ENCODE results near the gene PGF. TPM values are rescaled to one million over a fixed set of nuclear protein-coding genes. Genes with fewer than 3 reads are reported as not detected.

The PGF gene
- total RNA-seq, 2 experiments from 2014 or later, result 0.10 TPM; not detected in 1

DNA sequence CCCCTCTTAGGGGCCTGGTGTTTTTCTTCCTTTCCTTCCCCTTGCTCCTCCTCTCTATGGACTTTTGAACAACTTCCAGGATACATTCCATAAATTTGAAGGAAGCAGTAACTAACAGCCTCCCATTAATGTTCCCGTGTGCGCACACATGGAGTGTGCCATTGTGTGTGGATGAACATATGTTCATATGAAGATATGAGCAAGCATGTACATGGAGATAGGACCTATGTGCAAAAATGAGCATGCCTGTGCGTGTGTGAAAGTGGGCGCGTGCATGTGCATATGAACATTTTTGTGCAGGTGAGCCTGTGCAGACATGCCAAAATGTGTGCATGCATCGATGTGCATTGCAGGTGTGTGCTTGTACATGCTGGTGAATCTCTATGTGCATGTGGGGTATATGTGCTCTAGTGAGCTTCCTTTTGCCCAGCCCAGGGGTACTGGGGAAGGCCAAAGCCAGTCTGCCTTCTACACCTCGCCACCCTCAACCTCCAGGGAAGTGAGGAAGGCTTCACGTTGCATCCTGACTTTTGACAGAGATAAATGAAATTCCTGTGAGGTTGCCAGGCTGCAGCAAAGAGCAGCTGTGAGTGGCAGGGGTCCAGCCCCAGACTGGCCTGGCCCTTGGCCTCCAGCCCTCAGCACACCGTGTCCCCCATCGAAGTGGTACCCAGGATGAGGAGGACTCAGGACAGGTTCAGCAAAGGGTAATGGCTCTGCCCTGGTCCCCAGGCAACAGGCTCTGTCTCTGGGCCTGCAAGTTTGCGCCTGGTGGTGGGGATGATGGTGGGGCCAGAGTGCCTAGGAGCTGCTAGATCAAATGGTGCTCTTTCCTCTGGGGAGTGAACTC lies 21.1 kb upstream of the PGF start:
- CTCF ChIA-PET, result interaction anchor here (1.4 kb wide), 1 partner anchor 112 kb away, joined by 3 read pairs; no protein-coding TSS in a partner anchor
- Mint-ChIP-seq H3K27me3 (no peaks in the 10 kb centered on the region), H3K9me3 (no peaks in the 10 kb centered on the region), H3K36me3 (no peaks in the 10 kb centered on the region), H3K27ac (no peak overlapping the region), H3K4me1 (ENCODE audit: low read depth) (no peaks in the 10 kb centered on the region), H3K4me3 (no peak overlapping the region)
- POLR2A ChIA-PET, result no interaction called here
- intact Hi-C loops (cut with micrococcal nuclease), result no loop called here
- no peak for DNase-seq

DNA sequence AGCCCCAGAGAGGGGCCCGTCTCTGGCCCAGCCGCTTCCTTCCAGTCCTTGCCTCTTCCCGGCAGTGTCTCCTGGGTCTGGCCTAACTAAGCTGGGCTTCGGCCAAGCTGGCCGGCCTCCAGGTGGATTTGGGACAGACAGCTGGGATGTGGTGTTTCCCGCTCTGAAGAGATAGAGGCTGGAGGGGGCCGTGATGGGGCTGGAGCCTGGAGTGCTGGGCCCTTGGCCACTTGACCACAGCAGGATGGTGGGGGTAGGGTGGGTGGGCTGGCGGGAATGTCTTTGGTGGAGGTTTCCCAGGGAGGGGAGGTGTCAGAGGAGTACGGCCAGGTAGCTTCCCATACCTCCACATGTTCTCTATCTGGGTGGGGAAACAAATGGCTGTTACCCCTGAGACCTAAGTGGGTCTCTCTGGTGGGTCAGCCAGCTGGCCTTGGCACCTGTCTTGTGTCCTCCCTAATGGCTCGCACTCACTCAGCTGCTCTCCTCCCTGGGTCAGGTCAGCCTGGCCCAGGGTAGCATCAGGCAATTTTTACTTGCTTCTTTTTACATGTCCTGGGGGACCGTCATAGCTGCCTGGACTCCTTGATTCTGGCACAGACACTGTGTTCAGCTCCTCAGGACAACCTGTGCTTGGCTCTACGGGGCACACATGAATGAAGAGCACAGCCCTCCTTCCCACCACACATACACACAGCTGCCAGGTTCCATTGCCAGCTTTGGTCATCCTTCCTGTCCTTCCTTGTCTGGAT lies 19.8 kb upstream of the PGF start:
- Mint-ChIP-seq H3K9me3 (no peaks in the 10 kb centered on the region), H3K4me1 (ENCODE audit: low read depth) (no peaks in the 10 kb centered on the region), H3K27me3 (no peaks in the 10 kb centered on the region), H3K4me3 (no peak overlapping the region), H3K36me3 (no peaks in the 10 kb centered on the region), H3K27ac (no peak overlapping the region)
- CTCF ChIA-PET, result interaction anchor here (1.3 to 1.4 kb wide), 2 partner anchors 14 to 113 kb away, joined by 3 to 5 read pairs; no protein-coding TSS in a partner anchor
- no peak for DNase-seq
- POLR2A ChIA-PET, result no interaction called here
- intact Hi-C loops (cut with micrococcal nuclease), result no loop called here

DNA sequence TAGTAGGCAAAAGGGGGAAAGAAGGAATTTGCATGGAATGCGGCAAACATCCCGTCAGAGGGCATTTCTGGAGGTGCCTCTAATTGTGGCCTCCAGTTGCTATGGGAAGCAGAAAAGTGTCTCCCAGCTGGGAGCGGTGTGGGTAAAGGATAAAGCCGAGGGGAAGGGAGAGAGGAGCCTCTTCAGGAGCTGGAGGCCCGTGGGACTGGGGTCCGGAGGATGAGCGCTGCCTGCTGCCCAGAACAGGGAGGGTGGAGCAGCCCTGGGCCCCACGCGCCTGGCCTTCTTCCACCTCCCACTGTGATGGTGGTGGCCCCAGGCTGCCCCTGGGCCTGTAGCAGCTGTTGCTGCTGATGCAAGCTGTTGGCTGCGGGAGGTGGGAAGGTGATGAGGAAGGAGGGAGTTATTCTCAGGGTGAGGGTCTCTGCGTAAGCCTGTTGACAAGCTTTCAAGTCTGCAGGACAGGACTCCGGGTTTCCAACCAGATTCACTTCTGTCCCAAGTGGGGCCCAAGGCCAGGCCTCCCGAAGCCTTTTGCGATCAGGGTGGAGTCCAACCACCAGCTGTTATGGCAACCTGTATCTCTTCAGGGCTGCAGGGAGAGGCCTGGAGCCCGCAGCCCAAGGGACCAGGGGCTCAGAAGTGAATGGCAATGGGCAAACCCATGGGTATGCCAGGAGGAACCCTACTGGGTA lies 19.1 kb upstream of the PGF start:
- ChIA-PET POLR2A (no interaction called here), CTCF (interaction anchor here (1.3 kb wide), 1 partner anchor 13 kb away, joined by 5 read pairs; no protein-coding TSS in a partner anchor)
- Mint-ChIP-seq H3K4me1 (ENCODE audit: low read depth) (no peaks in the 10 kb centered on the region), H3K4me3 (no peak overlapping the region), H3K27me3 (no peaks in the 10 kb centered on the region), H3K27ac (no peak overlapping the region), H3K9me3 (no peaks in the 10 kb centered on the region), H3K36me3 (no peaks in the 10 kb centered on the region)
- no peak for DNase-seq
- intact Hi-C loops (cut with micrococcal nuclease), result no loop called here

DNA sequence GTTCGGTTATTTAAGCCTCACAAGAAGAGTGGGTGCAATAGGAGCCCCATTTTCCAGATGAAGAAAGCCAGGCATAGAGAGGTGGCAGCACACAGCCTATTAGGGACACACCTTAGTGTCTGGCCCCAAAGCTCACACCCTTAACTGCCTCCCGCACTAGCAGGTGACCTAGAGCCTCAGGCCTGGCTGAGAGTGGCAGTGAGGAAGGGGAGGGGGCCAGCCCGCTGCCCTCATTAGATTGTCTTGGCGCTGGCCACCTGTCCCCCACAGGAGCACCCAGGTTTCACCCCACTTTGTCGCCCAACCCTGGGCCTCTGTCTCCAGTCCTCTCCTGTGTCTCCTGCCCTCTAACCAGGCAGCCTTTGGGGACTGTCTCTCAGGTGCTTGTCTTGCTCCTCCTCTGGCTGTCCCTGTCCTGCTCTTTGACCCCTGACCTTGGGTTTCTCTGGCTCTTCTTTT lies 18.5 kb upstream of the PGF start:
- no peaks in the 10 kb centered on the region for H3K36me3 Mint-ChIP-seq
- no peaks in the 10 kb centered on the region for H3K9me3 Mint-ChIP-seq
- ChIA-PET POLR2A (no interaction called here), CTCF (interaction anchor here (0.9 to 1.3 kb wide), 2 partner anchors 13 to 114 kb away, joined by 3 to 5 read pairs; no protein-coding TSS in a partner anchor)
- H3K4me3 Mint-ChIP-seq, result no peak overlapping the region
- intact Hi-C loops (cut with micrococcal nuclease), result no loop called here
- H3K27me3 Mint-ChIP-seq, result no peaks in the 10 kb centered on the region
- no peak for DNase-seq
- no peaks in the 10 kb centered on the region for H3K4me1 Mint-ChIP-seq (ENCODE audit: low read depth)
- H3K27ac Mint-ChIP-seq, result no peak overlapping the region

DNA sequence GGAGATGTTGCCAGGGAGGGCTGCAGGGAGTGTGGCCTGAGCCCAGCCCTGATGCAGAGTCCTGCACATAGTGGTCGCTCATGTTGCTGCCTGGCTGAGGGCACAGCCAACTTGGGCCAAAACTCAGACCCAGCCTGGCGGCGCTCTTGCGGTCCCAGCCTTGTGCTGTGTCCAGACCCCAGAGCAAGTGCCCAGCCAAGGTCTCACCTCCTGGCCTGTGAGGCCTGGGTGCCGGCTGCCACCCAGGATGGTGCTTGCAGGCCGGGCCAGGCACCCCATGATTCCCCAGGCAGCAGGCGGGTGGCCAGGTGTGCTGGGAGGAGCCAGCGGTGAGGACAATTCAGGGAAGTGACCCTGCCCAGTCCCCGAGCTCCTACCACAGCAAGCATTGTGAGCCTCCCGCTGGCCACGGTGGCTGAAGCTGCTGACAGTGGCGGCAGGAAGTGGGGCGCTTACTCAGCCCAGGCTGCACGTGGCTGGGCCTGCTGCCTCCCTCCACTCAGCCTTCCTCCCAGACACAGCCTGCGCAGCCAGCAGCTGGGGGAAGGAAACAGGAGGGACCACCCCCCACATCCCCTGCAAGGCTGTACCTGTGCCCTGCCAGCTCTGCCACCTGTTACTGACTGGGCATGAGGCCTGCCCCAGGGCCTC lies 17.7 kb upstream of the PGF start:
- Mint-ChIP-seq H3K27me3 (no peaks in the 10 kb centered on the region), H3K27ac (no peak overlapping the region), H3K4me1 (ENCODE audit: low read depth) (no peaks in the 10 kb centered on the region), H3K36me3 (no peaks in the 10 kb centered on the region), H3K4me3 (no peak overlapping the region), H3K9me3 (no peaks in the 10 kb centered on the region)
- CTCF ChIA-PET, result interaction anchor here (0.9 kb wide), 1 partner anchor 115 kb away, joined by 3 read pairs; no protein-coding TSS in a partner anchor
- peak; percentile 55 for DNase-seq
- intact Hi-C loops (cut with micrococcal nuclease), result no loop called here
- POLR2A ChIA-PET, result no interaction called here

DNA sequence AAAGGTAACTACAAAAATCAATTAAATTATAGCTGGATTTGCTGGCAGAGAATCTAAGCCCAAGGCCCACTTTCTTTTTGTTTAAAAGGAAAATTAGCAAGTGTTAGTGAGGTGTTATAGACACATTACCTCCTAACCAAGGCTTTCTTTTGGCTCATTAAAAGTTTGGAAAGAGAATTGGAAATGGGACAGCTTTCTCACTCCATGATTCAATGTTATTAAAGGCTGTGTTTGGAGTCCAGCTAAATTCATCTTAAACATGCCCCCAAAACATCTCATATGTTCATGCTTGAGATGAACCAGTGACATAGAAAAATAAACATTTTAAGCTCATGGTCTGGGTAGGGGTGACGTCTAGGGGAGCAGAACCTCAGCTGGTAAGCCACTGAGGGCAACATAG lies 13.4 kb upstream of the PGF start:
- H3K4me1 Mint-ChIP-seq (ENCODE audit: low read depth), result no peaks in the 10 kb centered on the region
- POLR2A ChIA-PET, result interaction anchor here (0.7 kb wide), 1 partner anchor 17 kb away, joined by 4 read pairs; no protein-coding TSS in a partner anchor
- no peaks in the 10 kb centered on the region for H3K36me3 Mint-ChIP-seq
- H3K27me3 Mint-ChIP-seq, result no peaks in the 10 kb centered on the region
- DNase-seq, result no peak
- CTCF ChIA-PET, result interaction anchor here (2.3 kb wide), 1 partner anchor 119 kb away, joined by 9 read pairs; no protein-coding TSS in a partner anchor
- intact Hi-C loops (cut with micrococcal nuclease), result no loop called here
- no peak overlapping the region for H3K4me3 Mint-ChIP-seq
- H3K27ac Mint-ChIP-seq, result no peak overlapping the region
- H3K9me3 Mint-ChIP-seq, result no peaks in the 10 kb centered on the region

DNA sequence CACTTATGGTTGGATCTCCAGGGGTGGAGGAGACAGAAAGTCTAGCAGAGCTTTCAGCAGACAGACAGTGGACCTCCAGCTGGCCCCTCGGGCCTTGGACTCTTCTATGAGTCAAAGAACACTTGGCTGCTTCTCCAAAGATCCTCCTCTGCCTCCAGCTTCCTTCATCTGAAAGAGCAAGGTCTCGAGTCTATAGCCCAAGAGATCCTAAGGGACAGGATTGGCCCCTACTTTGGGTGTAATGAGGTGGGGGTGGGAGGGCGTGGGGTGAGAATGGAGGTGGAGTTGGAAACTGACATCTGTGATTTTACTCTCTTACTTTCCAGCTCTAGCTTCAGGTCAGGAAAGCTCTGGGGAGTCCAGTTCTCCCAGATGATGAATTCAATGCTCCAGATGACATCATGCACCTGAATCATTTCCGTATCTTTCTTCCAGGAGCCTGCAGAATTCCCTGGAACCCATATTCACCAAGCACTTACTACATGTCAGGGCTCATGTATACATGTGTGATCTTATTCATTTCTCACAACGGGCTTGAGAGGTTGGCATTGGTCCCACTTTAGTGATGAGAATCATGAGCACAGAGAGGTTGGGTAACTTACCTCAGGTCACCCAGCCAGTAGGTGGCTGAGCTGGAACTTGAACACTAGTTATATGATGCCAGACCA lies 10.2 kb upstream of the PGF start:
- H3K4me3 Mint-ChIP-seq, result no peak overlapping the region
- DNase-seq, result no peak
- intact Hi-C loops (cut with micrococcal nuclease), result no loop called here
- no peaks in the 10 kb centered on the region for H3K9me3 Mint-ChIP-seq
- ChIA-PET POLR2A (no interaction called here), CTCF (interaction anchor here (1.4 to 1.6 kb wide), 2 partner anchors 20 to 123 kb away, joined by 7 read pairs; no protein-coding TSS in a partner anchor)
- no peaks in the 10 kb centered on the region for H3K27me3 Mint-ChIP-seq
- H3K27ac Mint-ChIP-seq, result no peak overlapping the region
- H3K4me1 Mint-ChIP-seq (ENCODE audit: low read depth), result no peaks in the 10 kb centered on the region
- H3K36me3 Mint-ChIP-seq, result no peaks in the 10 kb centered on the region

DNA sequence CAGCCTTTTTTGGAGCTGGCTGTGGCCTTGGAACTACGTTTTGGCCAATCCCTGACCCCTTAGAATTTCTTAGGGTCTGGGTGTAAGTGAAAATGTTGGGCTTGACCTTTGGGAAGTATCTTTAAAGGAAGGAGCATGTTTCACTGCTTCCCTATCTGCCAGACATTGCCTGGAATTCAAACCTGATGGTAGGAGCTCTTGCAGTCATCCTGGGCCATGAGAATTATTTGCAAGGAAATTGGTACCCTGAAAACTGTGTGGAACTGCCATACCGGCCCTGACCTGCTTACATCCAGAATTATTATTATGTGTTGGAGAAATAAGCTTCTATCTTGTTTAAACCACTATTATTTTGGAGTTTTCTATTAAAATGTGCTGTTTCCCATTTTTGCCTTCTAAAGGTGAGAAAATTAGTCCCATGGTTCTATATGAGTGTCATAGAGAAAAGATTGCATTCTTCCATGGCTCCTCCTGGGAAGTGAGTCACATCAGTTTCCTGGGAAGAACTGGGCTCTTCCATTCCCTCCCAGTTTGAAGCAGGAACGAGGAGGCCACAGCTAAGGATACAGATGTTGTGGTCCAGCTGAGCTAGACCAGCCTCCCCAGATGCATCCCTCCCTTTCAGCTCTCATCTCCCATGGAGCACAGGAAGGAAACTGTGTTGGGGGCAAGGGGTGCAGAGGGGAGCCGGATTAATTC lies 9.5 kb upstream of the PGF start:
- no peak overlapping the region for H3K4me3 Mint-ChIP-seq
- H3K9me3 Mint-ChIP-seq, result no peaks in the 10 kb centered on the region
- POLR2A ChIA-PET, result no interaction called here
- H3K4me1 Mint-ChIP-seq (ENCODE audit: low read depth), result no peaks in the 10 kb centered on the region
- no peaks in the 10 kb centered on the region for H3K27me3 Mint-ChIP-seq
- DNase-seq, result no peak
- no peak overlapping the region for H3K27ac Mint-ChIP-seq
- intact Hi-C loops (cut with micrococcal nuclease), result no loop called here
- no peaks in the 10 kb centered on the region for H3K36me3 Mint-ChIP-seq
- CTCF ChIA-PET, result interaction anchor here (0.8 to 1.6 kb wide), 3 partner anchors 18 to 124 kb away, joined by 3 to 7 read pairs (median 7); no protein-coding TSS in a partner anchor

DNA sequence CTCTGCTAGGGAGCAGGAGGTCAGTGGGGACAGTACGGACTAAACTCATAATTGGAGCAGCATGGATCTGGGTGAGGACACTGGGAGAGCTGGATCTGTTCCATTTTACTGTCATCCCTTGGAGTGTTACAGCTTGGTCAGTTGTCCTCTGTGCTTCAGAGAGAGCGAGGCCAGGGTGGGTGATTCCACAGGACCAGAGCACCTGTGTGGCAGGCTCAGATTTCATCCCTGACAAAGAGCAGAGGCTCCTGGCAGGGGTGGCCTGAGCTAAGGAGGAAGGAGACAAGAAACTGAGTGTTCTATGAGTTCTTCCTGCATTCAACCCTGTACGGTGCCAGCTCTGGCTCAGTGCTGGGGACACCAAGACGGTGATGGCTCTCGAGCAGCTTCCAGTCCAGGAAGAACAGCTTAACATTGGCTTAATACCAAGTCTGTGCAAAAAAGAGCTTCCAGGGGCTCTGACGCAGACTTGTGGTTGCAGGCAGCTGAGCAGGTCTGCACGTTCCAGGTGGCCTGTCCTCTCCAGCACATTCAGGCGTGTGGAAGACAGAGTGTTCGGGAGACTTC lies 8.4 kb upstream of the PGF start:
- Mint-ChIP-seq H3K27me3 (no peaks in the 10 kb centered on the region), H3K4me1 (ENCODE audit: low read depth) (no peaks in the 10 kb centered on the region), H3K9me3 (no peaks in the 10 kb centered on the region), H3K4me3 (no peak overlapping the region), H3K36me3 (no peaks in the 10 kb centered on the region), H3K27ac (no peak overlapping the region)
- CTCF ChIA-PET, result interaction anchor here (0.8 kb wide), 2 partner anchors 17 to 19 kb away, joined by 3 read pairs; no protein-coding TSS in a partner anchor
- DNase-seq, result no peak
- intact Hi-C loops (cut with micrococcal nuclease), result no loop called here
- POLR2A ChIA-PET, result no interaction called here

DNA sequence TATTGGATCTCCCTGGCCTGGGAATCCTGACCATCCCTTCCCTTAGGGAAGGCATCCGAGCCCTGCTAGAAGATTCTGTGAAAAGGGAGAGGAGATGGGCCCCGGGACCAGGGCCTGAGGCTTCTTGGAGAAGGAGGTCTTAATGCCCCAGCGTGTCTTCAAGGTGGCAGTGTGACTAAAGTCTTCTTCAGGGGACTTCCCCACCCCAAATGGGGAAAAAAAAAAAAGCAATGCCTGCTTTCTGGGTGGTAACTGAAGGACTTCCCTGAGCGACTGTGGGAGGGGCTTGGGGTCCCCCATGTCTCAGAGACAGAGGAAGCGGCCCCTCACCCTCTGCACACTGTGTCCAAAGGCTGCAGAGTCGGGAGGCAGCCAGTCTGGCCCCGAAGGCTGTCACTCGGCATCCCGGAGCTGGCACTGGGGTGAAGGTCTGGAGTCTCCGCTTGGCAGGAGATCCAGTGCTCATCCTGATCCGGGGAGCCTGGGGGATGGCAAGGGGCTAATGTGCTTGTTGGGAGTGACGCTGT lies 7.8 kb upstream of the PGF start:
- ChIA-PET POLR2A (no interaction called here), CTCF (interaction anchor here (0.8 to 2.5 kb wide), 2 partner anchors 17 to 18 kb away, joined by 3 to 8 read pairs; no protein-coding TSS in a partner anchor)
- DNase-seq, result no peak
- Mint-ChIP-seq H3K36me3 (no peaks in the 10 kb centered on the region), H3K27ac (no peak overlapping the region), H3K4me1 (ENCODE audit: low read depth) (no peaks in the 10 kb centered on the region), H3K4me3 (no peak overlapping the region), H3K27me3 (no peaks in the 10 kb centered on the region), H3K9me3 (no peaks in the 10 kb centered on the region)
- intact Hi-C loops (cut with micrococcal nuclease), result no loop called here

Data from activated CD4-positive, alpha-beta memory T cell treated with anti-CD3 and anti-CD28 coated beads for 36 hours (primary cell).